A549 (cell line): ENCODE results near the gene CCDC33. TPM values are rescaled to one million over a fixed set of nuclear protein-coding genes. Genes with fewer than 3 reads are reported as not detected.
"Not testable (repeated sequence)": the region's sequence is repeated elsewhere in the genome, so short reads cannot be mapped to it uniquely, and the experiment has no call there.

Experiments used
- ATAC-seq, 2 experiments: fragments of 200-7000 bp in 1 of 2; fragments of >200 bp in 1 of 2; cut with Nextera tagmentation in 1 of 2; cut with Tn5 transposase in 1 of 2; 3 replicates each; pipeline versions ENCODE4 v1.8.0 to v1.9.1; 2018 to 2020; ENCODE audit warnings: mild to moderate bottlenecking in 1 of 2, moderate library complexity in 1 of 2
- CTCF ChIA-PET: fragments of 300-600 bp; sonication (Branson Sonifier 250); formaldehyde crosslinking; extraction: SDS; loops from one replicate; lab custom pipeline; 2021; ENCODE audit warnings: antibody characterized with exemption, inconsistent platforms; lab: Yijun Ruan, JAX
- POLR2A ChIA-PET: fragments of 350-600 bp; formaldehyde crosslinking; extraction: SDS; loops from one replicate; lab custom pipeline; 2021; ENCODE audit warnings: antibody characterized with exemption, inconsistent platforms; lab: Yijun Ruan, JAX
- DNase-seq, 2 experiments: peaks; one replicate each; pipeline versions ENCODE4 v3.0.0 to v3.0.0-alpha.2; 2011 to 2016; ENCODE audit warnings: low read depth in 1 of 2, low spot score in 1 of 2
- FAIRE-seq: peaks from 2 replicates; lab custom pipeline; 2011; peaks lifted over from hg19 to GRCh38; lab: Jason Lieb, UNC
- H3K27ac ChIP-seq, 2 experiments: fragments of >200 bp; sonication (Bioruptor Twin); formaldehyde crosslinking; 3 replicates each; pipeline ENCODE4 v1.5.1; 2016 to 2017
- H3K4me1 ChIP-seq: fragments of >200 bp; sonication (Bioruptor Twin); formaldehyde crosslinking; 3 replicates; pipeline ENCODE4 v1.6.1; 2016
- H3K4me2 ChIP-seq: fragments of >200 bp; sonication (Bioruptor Twin); formaldehyde crosslinking; 3 replicates; pipeline ENCODE4 v1.6.1; 2016
- H3K4me3 ChIP-seq: fragments of >200 bp; sonication (Bioruptor Twin); formaldehyde crosslinking; 3 replicates; pipeline ENCODE4 v1.5.1; 2016
- H3K9me3 ChIP-seq: fragments of >200 bp; sonication (Bioruptor Twin); formaldehyde crosslinking; 3 replicates; pipeline ENCODE4 v1.6.1; 2016
- CHD2 ChIP-seq: fragments of 150-350 bp; IDR thresholded peaks from 2 replicates; pipeline ENCODE4 v1.6.1; 2014; ENCODE audit warnings: low read length; ENCODE audit not compliant: partially characterized antibody
- CHD4 ChIP-seq: fragments of 200-600 bp; sonication (generic); IDR thresholded peaks from 2 replicates; pipeline ENCODE4 v1.6.1; 2016; ENCODE audit warnings: antibody characterized with exemption, mild to moderate bottlenecking, borderline replicate concordance
- EP300 ChIP-seq, 2 experiments: fragments of >200 bp; sonication (Bioruptor Twin); formaldehyde crosslinking; IDR thresholded peaks; 2 replicates in 1 of 2; 3 replicates in 1 of 2; pipeline ENCODE4 v1.6.1; 2016 to 2017
- ESRRA ChIP-seq: fragments of 150-350 bp; IDR thresholded peaks from 2 replicates; pipeline ENCODE4 v1.6.1; 2014; ENCODE audit warnings: mild to moderate bottlenecking, low read length, borderline replicate concordance
- FOSL2 ChIP-seq, 2 experiments: fragments of 450-650 bp in 1 of 2; fragments of >200 bp in 1 of 2; sonication (Bioruptor Twin) in 1 of 2; formaldehyde crosslinking; IDR thresholded peaks; 2 replicates each; pipeline versions ENCODE4 v1.5.0 to v1.6.1; 2016 to 2020; ENCODE audit warnings: mild to moderate bottlenecking in 1 of 2, moderate library complexity in 1 of 2
- HDAC2 ChIP-seq: fragments of 200-600 bp; sonication (generic); IDR thresholded peaks from 2 replicates; pipeline ENCODE4 v1.6.1; 2016
- HEYL ChIP-seq: fragments of 250-450 bp; sonication (Bioruptor Pico); IDR thresholded peaks from 2 replicates; pipeline ENCODE4 v1.8.0; 2021; ENCODE audit warnings: mild to moderate bottlenecking, moderate library complexity
- HOXB5 ChIP-seq: fragments of 250-450 bp; sonication (Bioruptor Pico); IDR thresholded peaks from 2 replicates; pipeline ENCODE4 v1.5.0; 2020; ENCODE audit warnings: mild to moderate bottlenecking, moderate library complexity
- KDM1A ChIP-seq: fragments of 200-600 bp; sonication (generic); IDR thresholded peaks from 2 replicates; pipeline ENCODE4 v1.6.1; 2016; ENCODE audit warnings: low read depth, mild to moderate bottlenecking
- MAFK ChIP-seq: fragments of 450-650 bp; IDR thresholded peaks from 2 replicates; pipeline ENCODE4 v1.6.1; 2014; ENCODE audit not compliant: partially characterized antibody
- MAX ChIP-seq: IDR thresholded peaks from 2 replicates; pipeline ENCODE4 v1.6.1; 2012
- NFE2L2 ChIP-seq: fragments of 150-350 bp; conservative IDR thresholded peaks from 2 replicates; pipeline ENCODE4 v1.6.1; 2014; ENCODE audit warnings: low read length
- PHF8 ChIP-seq: fragments of 200-600 bp; sonication (generic); IDR thresholded peaks from 2 replicates; pipeline ENCODE4 v1.6.1; 2016; ENCODE audit warnings: low read depth, mild to moderate bottlenecking, antibody characterized with exemption, moderate library complexity, borderline replicate concordance
- RARB ChIP-seq: fragments of 250-450 bp; sonication (Bioruptor Pico); IDR thresholded peaks from 2 replicates; pipeline ENCODE4 v1.8.0; 2021; ENCODE audit warnings: mild to moderate bottlenecking, moderate library complexity
- SREBF2 ChIP-seq: fragments of 450-650 bp; IDR thresholded peaks from 2 replicates; pipeline ENCODE4 v1.6.1; 2014; ENCODE audit warnings: mild to moderate bottlenecking, moderate library complexity
- TFCP2L1 ChIP-seq: fragments of 250-450 bp; sonication (Bioruptor Pico); IDR thresholded peaks from 2 replicates; pipeline ENCODE4 v1.5.0; 2021; ENCODE audit warnings: mild to moderate bottlenecking
- TP53 ChIP-seq: fragments of 250-450 bp; sonication (Bioruptor Pico); IDR thresholded peaks from 2 replicates; pipeline ENCODE4 v1.5.0; 2021; ENCODE audit warnings: mild to moderate bottlenecking, moderate library complexity
- ZFP36 ChIP-seq: fragments of 450-650 bp; IDR thresholded peaks from 2 replicates; pipeline ENCODE4 v1.6.1; 2014; ENCODE audit warnings: borderline replicate concordance; ENCODE audit not compliant: partially characterized antibody
- WGBS: methylation state at CpG from one replicate; pipeline ENCODE4 v1.1.6; 2017; ENCODE audit errors: missing lambda C conversion rate; 5-methylcytosine and 5-hydroxymethylcytosine counted together
- polyA plus RNA-seq, 4 experiments: library from polyadenylated mRNA; depleted of rRNA in 3 of 4; stranded (reverse); fragments of >200 nt; fragmentation: RNase III in 1 of 4; extraction: RNeasy Plus Mini Kit Qiagen cat#74134 plus additional on column Dnase treatment in 1 of 4; gene quantifications; 2 replicates in 3 of 4; 3 replicates in 1 of 4; pipeline ENCODE4 v1.2.3, GENCODE V29; 2011 to 2017
- TF ChIP-seq, protein P1 (sequence below): fragments of 250-450 bp; sonication (Bioruptor Pico); IDR thresholded peaks from 2 replicates; pipeline ENCODE4 v1.5.0; 2021; ENCODE audit warnings: mild to moderate bottlenecking, moderate library complexity, borderline replicate concordance
- TF ChIP-seq, protein P2 (sequence below): IDR thresholded peaks from 2 replicates; pipeline ENCODE4 v1.6.1; 2012; ENCODE audit warnings: low read depth, borderline replicate concordance
- TF ChIP-seq, protein P3 (sequence below): IDR thresholded peaks from 2 replicates; pipeline ENCODE4 v1.6.1; 2012
- TF ChIP-seq, protein P4 (sequence below): fragments of >200 bp; sonication (Bioruptor Twin); formaldehyde crosslinking; IDR thresholded peaks from 2 replicates; pipeline ENCODE4 v1.6.1; 2016

The CCDC33 gene
- polyA plus RNA-seq, 2 of the 4 experiments (the other 2 are of a cell fraction), result 5.9 to 9.2 TPM

DNA sequence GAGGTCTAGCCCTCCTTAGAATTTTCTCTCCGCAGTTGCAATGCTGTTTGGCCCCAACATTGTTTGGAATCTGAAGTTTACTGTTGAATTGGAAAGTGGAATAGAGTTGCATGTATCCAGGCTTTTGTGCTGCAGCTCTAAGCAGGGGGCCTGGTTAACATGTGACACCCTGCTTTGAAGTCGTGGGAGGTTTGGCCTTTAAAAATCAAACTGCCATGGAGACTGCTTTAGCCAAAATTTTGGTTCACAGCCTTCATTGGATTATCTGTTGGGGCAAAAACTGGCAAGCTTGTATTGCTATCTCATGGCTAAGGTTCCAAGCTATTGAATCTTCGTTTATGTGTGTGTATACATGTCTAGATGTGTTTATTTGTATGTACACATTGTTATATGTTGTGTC lies 115.5 kb downstream of the CCDC33 start:
- TF ChIP-seq FOSL2 (IDR thresholded peaks at IDR 0.05) (no peak), FOSL2 (CRISPR knock-in tag; IDR thresholded peaks at IDR 0.05) (no peak), TP53 (CRISPR knock-in tag) (no peak), MAX (no peak), HOXB5 (no peak), HDAC2 (no peak), MAFK (no peak), TFCP2L1 (CRISPR knock-in tag) (no peak), RARB (CRISPR knock-in tag) (no peak)
- TF ChIP-seq, protein P1, sequence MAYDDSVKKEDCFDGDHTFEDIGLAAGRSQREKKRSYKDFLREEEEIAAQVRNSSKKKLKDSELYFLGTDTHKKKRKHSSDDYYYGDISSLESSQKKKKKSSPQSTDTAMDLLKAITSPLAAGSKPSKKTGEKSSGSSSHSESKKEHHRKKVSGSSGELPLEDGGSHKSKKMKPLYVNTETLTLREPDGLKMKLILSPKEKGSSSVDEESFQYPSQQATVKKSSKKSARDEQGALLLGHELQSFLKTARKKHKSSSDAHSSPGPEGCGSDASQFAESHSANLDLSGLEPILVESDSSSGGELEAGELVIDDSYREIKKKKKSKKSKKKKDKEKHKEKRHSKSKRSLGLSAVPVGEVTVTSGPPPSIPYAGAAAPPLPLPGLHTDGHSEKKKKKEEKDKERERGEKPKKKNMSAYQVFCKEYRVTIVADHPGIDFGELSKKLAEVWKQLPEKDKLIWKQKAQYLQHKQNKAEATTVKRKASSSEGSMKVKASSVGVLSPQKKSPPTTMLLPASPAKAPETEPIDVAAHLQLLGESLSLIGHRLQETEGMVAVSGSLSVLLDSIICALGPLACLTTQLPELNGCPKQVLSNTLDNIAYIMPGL, result no peak
- TF ChIP-seq, protein P2, sequence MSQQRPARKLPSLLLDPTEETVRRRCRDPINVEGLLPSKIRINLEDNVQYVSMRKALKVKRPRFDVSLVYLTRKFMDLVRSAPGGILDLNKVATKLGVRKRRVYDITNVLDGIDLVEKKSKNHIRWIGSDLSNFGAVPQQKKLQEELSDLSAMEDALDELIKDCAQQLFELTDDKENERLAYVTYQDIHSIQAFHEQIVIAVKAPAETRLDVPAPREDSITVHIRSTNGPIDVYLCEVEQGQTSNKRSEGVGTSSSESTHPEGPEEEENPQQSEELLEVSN, result no peak
- CTCF ChIA-PET, result no interaction called here
- ATAC-seq, result no peak

DNA sequence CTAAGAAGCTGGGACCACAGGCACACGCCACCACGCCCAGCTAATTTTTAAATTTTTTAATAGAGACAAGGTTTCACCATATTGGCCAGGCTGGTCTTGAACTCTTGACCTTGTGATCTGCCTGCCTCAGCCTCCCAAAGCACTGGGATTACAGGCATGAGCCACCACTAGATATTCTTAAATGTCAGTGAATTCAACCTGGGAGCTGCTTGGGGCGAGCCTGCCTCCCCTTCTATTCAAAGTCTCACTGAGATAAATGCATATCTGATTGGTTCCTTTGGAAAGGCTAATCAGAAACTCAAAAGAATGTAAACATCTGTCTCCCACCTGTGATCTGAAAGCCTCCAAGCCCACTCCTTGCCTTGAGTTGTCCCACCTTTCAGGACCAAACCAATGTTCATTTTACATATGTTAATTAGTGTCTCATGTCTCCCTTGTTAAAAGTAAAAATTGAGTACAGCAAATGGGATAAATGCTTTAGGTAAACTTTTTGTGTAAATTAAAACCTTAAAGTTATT lies 116.3 kb downstream of the CCDC33 start:
- Histone ChIP-seq H3K4me1 (no peaks in the 10 kb centered on the region), H3K4me3 (no peak overlapping the region), H3K27ac (no peak overlapping the region), H3K9me3 (no peaks in the 10 kb centered on the region), H3K4me2 (no peak overlapping the region)
- DNase-seq, result no peak
- TF ChIP-seq, protein P1, result no peak
- TF ChIP-seq KDM1A, result no peak
- TF ChIP-seq CHD4, result no peak
- TF ChIP-seq, protein P3, sequence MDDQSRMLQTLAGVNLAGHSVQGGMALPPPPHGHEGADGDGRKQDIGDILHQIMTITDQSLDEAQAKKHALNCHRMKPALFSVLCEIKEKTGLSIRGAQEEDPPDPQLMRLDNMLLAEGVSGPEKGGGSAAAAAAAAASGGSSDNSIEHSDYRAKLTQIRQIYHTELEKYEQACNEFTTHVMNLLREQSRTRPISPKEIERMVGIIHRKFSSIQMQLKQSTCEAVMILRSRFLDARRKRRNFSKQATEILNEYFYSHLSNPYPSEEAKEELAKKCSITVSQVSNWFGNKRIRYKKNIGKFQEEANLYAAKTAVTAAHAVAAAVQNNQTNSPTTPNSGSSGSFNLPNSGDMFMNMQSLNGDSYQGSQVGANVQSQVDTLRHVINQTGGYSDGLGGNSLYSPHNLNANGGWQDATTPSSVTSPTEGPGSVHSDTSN, result no peak
- TF ChIP-seq ZFP36, result no peak
- TF ChIP-seq CHD2, result no peak
- TF ChIP-seq HEYL, result no peak
- no peak for TF ChIP-seq NFE2L2
- TF ChIP-seq, protein P4, sequence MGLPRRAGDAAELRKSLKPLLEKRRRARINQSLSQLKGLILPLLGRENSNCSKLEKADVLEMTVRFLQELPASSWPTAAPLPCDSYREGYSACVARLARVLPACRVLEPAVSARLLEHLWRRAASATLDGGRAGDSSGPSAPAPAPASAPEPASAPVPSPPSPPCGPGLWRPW, result no peak
- no peak for TF ChIP-seq EP300 (IDR thresholded peaks at IDR 0.05)
- TF ChIP-seq PHF8, result no peak
- TF ChIP-seq SREBF2, result no peak
- no peak for TF ChIP-seq MAX
- no peak for TF ChIP-seq ESRRA
- ChIA-PET POLR2A (no interaction called here), CTCF (interaction anchor here (0.7 kb wide), 1 partner anchor 44 kb away, joined by 3 read pairs; no protein-coding TSS in a partner anchor)
- WGBS, result 46% methylated on average over 3 of the region's 3 CpGs
- FAIRE-seq, result no peak
- ATAC-seq, result no peak

More for the DNA sequence above, 115.5 kb downstream of the CCDC33 start:
- Histone ChIP-seq H3K9me3 (no peaks in the 10 kb centered on the region), H3K4me3 (no peak overlapping the region), H3K27ac (no peak overlapping the region), H3K4me1 (no peaks in the 10 kb centered on the region), H3K4me2 (no peak overlapping the region)
- POLR2A ChIA-PET, result interaction anchor here (0.6 kb wide), 1 partner anchor 547 kb away, joined by 4 read pairs; no protein-coding TSS in a partner anchor
- FAIRE-seq (no peak), DNase-seq (no peak)
- 29% methylated on average over 3 of the region's 3 CpGs for WGBS

GRCh38 chr15:74353992-74354391 lies 117.9 kb downstream of the CCDC33 start:
- CTCF ChIA-PET, H3K4me3 ChIP-seq, ATAC-seq, POLR2A ChIA-PET, DNase-seq, FAIRE-seq, H3K9me3 ChIP-seq, H3K27ac ChIP-seq, H3K4me2 ChIP-seq, H3K4me1 ChIP-seq: not testable (repeated sequence)
- WGBS, result 91% methylated on average over 2 of the region's 2 CpGs

DNA sequence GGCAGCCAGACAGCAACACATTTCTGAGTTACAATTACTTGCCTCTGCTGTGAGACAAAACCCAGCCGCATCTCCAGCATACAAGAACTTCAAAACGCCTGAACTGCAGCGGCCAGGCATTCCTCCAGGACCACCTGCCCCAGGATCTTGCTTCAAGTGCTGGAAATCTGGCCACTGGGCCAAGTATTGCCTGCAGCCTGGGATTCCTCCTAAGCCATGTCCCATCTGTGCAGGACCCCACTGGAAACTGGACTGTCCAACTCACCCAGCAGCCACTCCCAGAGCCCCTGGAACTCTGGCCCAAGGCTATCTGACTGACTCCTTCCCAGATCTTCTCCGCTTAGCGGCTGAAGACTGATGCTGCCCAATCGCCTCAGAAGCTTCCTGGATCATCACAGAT lies 119.9 kb downstream of the CCDC33 start:
- H3K9me3 ChIP-seq, H3K4me2 ChIP-seq, H3K27ac ChIP-seq, DNase-seq, H3K4me3 ChIP-seq, POLR2A ChIA-PET, FAIRE-seq, H3K4me1 ChIP-seq, ATAC-seq: not testable (repeated sequence)
- CTCF ChIA-PET, result interaction anchor here (1.0 kb wide), 1 partner anchor 34 kb away, joined by 3 read pairs; no protein-coding TSS in a partner anchor
- 80% methylated on average over 6 of the region's 6 CpGs for WGBS

DNA sequence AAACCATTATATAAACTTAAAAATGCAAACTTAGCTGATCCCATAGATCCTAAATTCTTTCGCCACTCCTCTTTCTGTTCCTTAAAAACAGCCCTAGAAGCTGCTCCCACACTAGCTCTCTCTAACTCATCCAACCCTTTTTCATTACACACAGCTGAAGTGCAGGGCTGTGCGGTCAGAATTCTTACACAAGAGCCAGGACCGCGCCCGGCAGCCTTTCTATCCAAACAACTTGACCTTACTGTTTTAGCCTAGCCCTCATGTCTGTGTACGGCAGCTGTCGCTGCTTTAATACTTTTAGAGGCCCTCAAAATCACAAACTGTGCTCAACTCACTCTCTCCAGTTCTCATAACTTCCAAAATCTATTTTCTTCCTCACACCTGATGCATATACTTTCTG lies 121.4 kb downstream of the CCDC33 start:
- H3K4me2 ChIP-seq, ATAC-seq, H3K27ac ChIP-seq, H3K4me3 ChIP-seq, FAIRE-seq, DNase-seq, POLR2A ChIA-PET, H3K4me1 ChIP-seq, H3K9me3 ChIP-seq: not testable (repeated sequence)
- CTCF ChIA-PET, result interaction anchor here (0.9 to 1.2 kb wide), 2 partner anchors 9 to 16 kb away, joined by 3 read pairs; no protein-coding TSS in a partner anchor
- WGBS, result 76% methylated on average over 7 of the region's 7 CpGs
